Measurements from ENCODE around the gene MRPL23.

MRPL23 gene

DNA sequence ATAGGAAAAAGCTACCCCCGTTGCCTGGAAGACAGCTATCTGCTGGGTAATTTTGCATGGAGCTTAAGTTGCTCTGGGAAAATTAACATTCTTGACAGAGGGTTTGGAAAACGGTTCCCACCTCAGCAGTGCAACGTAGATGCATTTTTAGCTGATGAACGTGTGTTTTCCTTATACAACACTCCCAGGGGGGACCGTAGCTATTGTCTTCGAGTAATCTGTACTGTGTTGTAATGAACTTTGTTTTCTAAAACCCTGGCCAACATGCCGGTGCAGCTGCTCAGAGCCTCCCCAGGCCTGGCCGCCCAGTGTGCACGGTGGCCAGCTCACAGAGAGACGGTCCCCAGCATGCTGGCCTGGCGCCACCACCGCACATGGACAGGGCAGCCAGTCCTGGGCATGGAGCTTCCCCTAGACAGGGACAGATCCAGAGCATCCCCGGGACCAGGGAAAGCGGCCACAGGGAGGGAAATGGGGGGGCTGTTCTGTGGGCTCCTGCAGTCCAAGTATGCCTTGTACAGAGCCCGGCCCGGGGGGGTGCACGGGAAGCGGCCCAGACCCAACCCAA is 25.5 kb upstream of the MRPL23 start:
- DNase-seq: peak; percentile 92

DNA sequence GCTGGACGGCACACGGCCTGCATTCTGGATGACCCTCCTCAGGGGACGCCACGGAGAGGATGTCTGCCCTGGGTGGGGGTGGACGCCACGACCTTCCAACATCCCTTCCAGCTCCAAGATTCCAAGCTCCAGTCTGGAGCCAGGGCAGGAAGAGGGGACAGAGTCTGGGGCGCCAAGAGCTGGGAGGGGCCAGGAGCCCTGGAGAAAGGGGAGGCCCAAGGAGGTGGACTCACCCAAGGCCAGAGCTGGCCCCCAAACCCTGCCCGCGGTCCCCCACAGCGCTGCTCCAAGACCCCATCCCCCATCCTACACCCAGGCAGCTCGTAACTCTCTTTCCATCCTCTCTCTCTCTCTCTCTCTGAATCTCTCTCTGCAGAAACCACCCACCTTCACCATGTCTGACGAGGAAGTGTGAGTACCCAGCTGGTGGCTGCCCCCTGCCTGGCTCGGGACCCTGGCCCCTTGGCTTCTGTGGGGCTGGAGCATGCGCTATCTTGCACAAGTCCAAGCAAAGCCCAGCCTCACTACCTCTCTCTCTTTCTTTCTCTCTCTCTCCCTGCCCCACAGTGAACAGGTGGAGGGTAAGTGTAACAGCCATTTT is 24.6 kb upstream of the MRPL23 start:
- peak; percentile 82 for DNase-seq

DNA sequence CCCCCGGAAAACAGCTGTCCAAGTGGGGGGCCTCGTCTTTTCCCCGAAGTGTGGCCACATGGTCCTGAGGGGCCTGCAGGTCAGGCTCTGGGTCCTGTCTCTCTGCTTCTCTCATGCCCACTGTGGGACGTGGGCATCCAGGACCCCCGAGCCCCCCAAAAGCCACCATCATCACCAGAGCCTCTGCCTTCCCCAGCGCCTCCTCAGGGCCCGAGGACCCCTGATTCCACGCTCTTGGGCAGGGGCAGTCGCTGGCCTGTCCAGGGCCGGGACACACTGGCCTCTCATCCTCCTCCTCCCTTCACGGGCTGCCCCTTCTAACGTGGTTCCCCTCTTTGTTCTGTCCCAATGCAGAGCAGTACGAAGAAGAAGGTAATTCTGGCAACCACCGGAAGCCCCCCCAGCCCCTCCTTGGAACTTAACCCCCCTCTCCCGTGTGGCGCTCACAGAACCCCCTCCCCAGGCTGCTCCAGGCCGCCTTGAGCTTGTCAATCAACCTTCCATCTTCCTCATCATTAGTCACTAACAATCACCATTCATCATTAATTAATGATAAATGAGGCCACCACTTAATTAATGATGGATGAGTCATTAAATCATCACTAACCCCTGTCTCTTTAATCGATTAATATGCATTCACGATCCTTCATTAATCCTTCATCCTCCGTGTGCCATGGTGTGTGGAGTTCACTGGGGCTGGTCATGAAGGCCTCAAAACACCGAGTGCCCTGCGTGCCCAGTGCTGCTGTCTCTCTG is 23.8 kb upstream of the MRPL23 start:
- peak; percentile 32 for DNase-seq

DNA sequence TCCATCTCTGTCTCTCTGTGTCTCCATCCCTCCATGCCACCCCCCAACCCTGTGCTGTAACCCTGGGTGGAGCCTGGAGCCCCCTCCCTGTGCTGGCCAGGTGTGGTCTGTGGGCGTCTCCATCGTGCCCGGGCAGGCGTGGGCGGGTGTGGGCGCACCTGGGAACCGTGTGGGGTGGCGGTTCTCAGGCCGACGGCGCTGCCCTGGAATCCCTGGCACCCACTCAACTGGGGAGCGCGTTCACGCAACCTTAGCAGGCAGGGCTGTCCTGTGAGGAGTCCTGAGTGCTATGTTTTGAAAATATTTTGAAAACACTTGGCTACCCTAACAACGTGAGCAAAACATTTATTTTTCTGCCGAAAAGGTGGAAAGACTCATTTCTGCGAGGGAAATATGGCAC is 23.0 kb upstream of the MRPL23 start:
- peak; percentile 41 for DNase-seq

DNA sequence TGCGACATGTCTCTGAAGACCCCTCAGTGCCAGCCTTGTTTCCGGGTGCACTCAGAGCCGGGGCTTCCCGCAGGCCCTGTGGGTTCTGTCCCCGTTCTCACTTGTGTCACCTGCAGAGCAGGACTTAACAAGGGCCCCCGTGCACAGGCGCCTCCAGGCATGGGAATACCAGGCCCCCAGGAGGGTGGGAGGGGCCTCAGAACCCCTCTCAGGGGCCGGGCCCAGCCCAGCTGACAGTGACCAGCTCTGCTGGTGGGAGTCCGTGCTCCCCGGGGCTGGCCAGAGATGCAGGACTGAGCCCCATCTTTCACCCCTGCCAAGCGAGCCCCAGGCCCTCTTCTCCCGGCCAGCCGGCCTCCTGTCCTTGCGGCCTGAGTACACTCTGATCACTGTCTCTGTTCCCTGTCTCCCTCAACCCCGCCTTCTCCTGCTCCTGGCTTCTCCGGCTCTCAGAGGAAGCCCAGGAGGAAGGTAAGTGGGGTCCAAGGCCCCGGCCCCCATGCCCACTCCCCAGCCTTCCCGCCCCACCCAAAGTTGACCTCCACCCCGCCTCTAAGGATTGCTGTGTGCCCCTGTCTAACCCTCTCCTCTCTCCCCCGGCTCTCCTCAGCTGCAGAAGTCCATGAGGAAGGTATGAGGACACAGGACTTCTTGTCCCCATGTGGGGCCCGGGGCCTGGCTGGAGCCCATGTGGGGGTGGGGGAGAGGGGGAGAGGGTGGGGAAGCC is 22.3 kb upstream of the MRPL23 start:
- DNase-seq: peak; percentile 19

DNA sequence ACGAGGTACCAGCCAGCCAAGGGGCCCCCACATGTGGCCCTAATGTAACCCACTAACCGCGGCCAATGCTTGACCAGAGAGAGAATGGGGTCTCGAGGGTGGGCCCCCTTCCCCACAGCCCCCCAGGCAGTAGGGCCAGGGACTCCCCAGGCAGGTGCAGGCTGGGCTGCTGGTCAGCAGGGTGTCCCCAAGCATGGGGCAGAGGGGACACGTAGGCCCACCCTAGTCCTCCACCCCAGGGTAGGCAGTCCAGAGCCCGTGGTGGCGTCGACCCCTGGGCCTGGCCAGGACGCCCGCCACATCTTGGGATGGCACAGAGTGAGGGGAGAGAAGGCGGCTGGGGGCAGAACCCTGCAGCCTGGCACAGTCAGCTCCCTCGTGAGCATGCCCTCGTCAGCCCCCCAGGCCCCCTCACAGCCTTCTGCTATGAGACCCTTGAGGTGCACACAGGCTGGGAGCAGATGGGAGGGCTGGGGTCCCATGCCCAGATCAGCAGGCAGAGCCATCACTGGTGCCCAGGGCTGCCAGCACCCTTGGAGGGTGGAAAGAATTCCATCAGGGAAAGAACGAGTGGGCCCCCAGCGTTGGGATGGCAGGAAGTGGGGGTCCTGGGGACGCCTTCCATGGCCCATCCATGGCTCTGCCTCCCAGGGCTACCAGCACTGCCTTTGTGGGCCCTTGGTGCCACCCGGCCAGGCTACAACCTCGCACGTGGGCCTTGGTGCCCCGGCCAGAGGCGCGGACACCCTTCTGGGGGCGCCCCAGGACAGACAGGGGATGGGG is 21.6 kb upstream of the MRPL23 start:
- peak; percentile 19 for DNase-seq

DNA sequence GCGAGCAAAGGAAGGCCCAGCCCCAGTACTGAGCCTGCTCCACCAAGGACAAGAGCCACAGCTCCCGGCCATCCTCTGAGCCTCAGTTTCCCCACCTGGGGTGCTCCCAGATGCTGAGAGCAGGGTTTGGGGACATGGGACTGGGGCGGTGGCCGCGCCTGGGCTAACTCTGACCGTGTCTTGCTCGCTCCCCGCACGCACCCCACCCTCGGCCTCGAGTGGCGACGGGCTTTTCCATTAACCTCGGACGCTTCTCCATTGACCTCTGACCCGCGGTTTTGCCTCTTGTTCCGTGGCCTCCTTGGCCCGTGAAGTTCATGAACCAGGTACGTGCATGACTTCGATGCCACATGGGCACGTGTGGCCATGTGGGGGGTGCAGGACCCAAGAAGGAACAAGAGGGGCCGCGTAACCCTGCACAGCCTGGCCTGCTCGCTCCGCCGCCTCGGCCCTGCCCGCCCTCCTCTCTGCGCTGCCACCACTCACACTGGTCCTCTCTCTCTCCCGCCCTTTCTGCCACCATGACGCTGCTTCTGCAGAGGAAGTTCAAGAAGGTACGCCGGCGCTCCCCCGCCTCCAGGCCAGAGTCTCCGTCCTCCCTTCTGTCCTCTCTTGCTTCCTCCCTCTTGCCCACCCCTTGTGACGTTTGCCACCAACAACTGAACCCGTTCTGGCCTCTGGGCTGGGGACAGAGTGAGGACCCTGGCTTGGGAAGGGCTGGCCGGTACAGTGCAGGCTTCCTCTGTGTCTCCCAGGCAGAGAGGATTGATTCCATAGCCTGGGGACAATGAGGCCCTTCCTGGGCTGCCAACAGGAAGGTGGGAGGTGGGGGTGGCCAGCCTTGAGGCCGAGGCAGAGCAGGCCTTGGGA is 20.7 kb upstream of the MRPL23 start:
- DNase-seq: peak; percentile 24

DNA sequence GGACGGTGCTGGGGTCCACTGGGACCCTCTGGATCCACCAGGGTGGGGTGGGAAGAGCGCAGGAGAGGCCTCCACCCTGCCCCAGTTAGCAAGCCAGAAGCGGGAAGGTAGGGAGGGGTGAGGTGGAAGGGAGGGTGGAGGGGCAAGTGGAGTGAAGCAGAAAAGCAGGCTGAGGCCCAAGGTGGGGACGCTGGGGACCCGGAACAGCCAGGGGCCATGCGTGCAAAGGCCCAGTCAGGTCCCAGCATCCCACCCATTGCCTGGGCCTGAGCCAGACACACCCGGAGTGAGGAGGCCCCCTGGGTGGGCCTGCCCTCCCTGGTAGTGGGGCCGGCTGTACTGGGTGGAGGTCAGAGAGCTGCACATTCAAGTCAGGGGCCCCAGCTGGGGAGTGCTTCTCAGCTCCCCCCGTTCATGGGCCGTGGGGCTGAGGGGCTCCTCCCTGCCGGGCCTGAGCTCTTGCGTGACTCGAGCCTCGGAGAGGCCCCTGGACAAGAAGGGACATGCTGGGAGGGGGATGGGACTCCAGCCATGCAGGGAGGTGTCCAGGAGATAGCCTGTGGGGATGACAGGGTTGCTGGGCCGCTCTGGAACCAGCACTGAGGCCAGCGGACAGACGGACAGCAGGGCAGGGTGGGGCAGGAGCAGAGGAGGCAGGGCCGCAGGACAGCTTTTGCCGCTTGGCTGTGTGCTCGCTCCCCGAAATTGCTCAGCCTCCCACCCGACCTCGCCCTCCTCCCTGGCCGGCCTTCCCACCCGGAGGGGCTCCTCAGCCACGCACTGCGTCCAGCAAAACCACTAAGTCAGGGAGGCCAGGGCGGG is 19.9 kb upstream of the MRPL23 start:
- peak; percentile 83 for DNase-seq

DNA sequence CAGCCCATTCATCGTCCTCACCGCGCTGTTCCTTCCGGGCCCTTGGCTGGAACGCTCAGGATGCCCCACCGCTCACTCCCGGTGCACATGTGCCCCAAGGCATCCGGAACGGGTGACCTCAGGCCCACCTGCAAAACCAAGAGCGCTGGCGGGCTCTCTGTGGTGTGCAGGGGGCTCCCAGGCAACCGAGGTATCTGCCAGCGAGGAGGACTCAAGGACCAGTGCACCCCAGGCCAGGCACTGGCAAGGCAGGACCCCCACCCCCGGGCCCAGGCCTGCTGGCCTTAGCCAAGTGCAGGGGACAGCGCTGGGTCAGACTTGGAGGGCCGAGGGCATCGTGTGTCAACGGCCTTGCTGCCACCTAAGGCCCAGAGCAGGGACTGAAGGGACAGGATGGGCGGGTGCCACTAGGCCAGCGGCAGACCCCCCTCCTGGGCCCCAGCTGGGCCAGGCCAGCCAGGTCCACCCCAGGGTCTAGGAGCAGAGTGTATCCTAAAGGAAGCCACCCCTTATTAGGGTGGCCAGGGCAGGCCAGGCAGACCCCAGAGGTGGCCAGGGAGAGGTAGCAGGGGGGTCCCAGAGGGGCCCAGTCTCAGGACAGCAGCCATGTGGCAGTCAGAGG is 19.2 kb upstream of the MRPL23 start:
- peak; percentile 40 for DNase-seq

DNA sequence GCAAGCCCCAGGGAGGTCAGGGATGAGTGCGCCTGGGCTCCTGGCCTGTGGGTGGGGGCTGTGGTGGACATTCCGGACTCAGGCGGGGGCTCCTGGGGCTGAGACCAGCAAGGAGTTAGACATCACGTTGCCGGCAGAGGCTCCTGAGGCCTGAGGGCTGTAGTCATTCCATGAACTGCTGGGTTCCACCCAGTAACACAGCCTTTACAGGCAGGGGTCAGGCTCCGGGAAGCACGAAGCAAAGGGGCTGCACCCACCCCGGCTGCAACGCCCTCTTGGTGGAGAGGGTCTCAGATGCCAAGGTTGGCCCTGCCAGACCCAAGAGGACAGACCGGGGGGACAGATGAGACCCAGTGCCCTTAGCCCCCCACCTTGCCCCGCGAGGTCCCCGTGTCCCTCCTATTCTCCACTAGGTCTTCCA is 18.7 kb upstream of the MRPL23 start:
- peak; percentile 59 for DNase-seq

DNA sequence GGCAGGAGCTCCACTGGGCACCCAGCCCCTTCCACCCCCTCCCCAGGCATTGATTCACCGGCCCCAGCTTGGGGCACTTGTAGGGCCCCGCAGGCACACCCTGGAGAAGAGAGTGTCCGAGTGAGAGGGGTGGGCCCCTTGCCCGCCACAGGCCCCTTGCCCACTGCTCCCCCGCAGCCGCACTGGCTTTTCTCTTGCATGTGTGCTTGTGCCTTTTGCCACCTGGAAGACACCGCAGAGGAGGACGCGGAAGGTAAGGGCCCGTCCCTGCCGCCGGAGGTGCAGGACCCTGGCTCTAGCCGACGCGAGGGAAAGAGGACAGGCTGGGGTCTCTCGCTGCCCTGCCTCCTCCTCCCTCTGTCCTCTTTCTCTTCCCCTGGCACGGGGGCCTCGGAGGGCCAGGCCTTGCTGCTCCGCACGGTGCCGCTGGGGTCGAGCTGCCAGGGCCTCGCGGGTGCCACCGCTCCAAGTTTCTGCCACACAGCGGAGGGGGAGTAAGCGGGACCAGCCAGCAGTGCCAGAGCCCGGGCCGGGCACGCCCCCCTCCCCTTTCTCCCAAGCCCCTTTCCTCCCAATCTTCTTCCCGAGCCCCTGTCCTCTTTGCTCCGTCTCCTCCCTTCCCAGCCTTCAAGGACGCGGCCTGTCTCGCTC is 18.1 kb upstream of the MRPL23 start:
- DNase-seq: no peak

DNA sequence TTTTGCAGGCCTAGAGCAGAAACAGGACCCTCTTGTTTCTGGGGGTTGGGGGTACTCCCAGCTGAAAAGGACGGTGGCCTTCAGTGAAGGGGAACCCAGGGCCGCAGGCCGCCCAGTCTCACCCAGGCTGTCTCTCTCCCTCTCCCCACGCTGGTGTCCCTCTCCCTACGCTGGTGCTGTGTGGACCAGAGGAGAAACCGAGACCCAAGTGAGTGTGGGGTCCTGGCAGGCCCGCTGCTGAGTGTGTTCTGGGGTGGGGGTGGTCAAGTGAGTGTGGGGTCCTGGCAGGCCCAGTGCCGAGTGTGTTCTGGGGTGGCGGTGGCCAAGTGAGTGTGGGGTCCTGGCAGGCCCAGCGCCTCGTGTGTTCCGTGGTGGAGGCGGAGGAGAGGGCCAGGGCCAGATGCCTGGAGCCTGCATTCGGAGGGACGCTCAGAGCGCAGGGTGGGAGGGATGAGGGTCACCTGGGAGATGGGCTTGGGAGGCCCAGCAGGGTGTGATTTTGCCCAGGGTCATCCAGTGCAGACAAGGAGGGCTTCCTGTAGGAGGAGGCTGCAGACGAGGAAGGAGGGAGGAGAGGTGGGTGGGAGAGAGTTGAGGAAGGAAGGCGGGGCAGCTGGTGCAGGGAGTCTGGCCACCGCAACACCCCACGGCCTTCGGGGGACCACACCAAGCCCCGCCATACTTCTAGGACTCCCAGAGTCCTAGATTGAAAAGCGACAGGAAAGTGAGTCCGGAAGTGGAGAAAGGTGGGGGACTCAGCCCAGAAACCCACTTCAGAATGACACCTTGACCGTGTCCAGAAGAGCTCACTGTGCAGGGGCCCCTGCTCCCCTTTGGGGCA is 17.3 kb upstream of the MRPL23 start:
- no peak for DNase-seq

DNA sequence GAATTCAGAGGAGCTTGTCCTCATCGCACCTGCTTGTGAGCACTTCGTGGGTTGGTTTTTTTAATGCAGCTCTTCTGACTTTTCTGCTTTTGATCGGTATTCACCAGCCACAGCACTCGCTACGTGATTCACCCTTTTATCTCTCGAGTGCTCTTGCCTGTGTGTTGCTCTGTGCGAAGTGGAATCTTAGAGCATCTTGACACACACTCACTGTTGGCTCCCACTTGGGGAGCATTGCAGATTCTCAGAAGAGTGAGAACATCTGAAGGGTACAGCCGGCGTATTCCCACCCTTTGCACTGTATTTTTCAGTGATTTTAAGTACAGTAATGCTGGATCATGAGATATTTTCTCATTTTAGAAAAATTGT is 16.7 kb upstream of the MRPL23 start:
- no peak for DNase-seq

DNA sequence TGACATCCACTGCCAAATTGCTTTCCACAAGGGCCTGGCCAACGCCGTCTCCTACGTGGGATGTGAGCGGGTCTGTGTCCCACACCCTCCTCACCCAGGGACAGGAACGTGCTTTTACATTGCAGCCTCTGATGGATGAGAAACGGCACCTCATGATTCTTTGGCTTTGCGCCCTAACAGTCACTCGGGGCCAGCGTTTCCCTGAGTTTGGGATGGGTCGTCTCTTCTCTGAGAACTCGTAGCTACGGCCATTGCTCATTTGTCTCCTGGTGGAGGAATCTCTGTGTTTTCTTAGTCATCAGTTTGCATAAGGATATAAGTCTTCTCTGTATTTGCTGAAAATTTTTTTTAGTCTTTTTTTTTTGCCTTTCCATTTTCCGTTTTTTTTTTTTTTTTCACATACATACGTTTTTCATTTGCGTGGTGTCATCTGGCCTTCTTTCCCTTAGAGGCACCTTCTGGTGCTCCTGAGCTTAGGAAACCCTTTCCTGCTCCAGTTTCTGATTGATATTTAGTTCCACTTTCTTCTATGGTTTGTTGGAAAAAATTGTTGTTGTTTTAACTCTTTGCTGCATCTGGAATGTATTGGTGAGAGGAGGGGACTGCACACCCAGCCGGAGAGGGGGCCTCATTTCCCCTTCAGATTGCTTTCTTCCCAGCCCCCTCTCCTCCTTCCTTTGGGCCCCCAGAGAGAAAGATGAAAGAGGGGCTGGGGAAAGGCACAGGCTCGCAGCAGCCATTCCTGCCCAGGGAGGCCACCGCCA is 15.6 kb upstream of the MRPL23 start:
- peak; percentile 89 for DNase-seq

DNA sequence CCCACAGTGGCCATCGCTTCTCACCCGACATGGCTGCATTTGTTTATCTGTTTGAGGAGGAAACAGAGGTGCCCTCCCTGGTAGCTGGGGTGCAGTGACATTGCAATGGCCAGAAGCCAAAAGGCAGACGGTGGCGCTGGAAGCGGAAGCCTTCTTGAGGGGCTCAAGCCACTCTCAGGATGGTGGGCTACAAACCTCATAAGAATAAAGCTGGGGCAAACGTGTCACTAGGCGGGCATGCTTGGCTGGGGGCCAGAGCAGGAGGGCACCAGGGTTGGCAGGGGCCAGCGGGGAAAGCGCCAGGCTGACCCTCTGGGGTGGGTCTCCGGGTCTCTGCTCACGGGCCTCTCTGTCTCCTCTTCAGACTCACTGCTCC is 15.0 kb upstream of the MRPL23 start:
- DNase-seq: no peak

DNA sequence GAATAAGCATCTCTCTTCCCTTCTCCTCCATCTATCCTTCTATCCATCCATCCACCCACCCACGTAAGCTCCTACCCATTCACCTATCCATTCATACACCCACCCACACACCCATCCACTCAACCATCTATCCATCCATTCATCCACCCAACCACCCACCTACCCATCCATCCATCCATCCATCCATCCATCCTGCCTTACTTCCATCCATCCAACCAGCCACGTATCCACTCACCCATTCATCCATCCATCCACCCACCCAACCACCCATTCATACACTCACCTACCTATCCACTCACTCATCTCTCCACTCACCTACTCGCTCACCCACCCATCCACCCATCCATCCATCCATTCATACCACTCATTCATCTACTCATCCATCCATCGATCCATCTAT is 14.5 kb upstream of the MRPL23 start:
- no peak for DNase-seq

DNA sequence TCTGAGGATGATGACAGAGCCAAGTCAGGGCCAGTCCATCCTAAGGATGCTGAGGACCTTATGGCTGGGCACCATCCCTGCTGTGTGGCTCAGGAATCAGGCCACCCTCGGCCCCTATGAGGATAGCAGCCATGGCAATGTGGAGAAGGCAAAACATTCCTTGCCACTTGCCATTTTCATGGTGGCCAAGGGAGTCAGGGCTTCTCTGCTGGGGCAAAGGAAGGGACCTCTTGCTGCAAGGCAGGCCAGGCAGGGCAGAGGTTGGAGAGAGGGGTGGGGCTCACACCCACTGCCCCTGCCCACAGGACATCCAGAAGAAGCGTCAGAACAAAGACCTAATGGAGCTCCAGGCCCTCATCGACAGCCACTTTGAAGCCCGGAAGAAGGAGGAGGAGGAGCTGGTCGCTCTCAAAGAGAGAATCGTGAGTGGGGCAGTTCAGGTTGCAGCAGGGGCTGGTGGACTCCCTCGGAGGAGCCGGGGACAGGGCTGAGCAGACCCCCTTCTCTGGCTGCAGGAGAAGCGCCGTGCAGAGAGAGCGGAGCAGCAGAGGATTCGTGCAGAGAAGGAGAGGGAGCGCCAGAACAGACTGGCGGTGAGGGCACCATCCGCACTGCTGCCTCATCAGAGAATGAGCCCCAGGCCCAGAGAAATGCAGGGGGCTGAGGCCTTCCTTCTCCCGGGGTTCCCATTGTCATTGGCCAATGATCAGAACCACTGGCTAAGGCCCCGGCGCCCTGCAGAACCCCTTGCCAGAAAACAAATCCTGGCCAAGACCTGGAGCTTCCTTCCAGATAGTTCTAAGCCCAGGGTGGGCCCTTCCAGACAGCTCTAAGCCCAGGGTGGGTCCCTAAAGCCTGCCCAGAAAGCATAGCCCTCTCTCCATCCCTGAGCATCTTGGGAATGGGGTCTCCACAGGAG is 13.5 kb upstream of the MRPL23 start:
- DNase-seq: no peak
